ENCODE data around the gene HTT-AS.
"Not testable (repeated sequence)": the region's sequence is repeated elsewhere in the genome, so short reads cannot be mapped to it uniquely, and the experiment has no call there.

HTT-AS gene

DNA sequence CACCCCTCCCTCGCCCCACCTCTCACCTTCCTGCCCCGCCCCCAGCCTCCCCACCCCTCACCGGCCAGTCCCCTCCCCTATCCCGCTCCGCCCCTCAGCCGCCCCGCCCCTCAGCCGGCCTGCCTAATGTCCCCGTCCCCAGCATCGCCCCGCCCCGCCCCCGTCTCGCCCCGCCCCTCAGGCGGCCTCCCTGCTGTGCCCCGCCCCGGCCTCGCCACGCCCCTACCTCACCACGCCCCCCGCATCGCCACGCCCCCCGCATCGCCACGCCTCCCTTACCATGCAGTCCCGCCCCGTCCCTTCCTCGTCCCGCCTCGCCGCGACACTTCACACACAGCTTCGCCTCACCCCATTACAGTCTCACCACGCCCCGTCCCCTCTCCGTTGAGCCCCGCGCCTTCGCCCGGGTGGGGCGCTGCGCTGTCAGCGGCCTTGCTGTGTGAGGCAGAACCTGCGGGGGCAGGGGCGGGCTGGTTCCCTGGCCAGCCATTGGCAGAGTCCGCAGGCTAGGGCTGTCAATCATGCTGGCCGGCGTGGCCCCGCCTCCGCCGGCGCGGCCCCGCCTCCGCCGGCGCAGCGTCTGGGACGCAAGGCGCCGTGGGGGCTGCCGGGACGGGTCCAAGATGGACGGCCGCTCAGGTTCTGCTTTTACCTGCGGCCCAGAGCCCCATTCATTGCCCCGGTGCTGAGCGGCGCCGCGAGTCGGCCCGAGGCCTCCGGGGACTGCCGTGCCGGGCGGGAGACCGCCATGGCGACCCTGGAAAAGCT is at the start of gene HTT-AS, which contains the start of gene HTT:
Gene HTT-AS (minus strand): TSS at position 461 of the 768 bp plus-strand sequence.
Gene HTT (plus strand): TSS at position 604 of the 768 bp plus-strand sequence. CDS start 145 bp downstream, at position 749.
- peak; percentile 75 for DNase-seq

DNA sequence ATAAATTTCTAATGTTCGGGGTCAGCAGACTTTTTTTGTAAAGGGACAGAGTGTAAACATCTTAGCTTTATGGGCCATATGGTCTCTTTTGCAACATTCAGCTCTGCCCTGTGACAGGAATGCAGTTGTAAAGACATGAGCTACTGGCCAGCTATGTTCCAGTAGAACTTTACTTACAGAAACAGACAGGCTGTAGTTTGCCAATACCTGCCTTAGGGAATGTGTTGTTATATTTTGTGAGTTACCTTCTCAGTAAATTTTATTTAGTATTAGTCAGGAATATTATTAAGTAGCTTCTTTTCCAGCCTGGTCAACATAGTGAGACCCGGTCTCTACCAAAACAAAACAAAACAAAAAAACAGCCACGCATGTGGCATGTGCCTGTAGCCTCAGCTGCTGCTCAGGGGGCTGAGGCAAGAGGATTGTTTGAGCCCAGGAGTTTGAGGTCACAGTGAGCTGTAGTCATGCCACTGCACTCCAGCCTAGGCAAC is 48.9 kb upstream of the HTT-AS start:
- DNase-seq: no peak

DNA sequence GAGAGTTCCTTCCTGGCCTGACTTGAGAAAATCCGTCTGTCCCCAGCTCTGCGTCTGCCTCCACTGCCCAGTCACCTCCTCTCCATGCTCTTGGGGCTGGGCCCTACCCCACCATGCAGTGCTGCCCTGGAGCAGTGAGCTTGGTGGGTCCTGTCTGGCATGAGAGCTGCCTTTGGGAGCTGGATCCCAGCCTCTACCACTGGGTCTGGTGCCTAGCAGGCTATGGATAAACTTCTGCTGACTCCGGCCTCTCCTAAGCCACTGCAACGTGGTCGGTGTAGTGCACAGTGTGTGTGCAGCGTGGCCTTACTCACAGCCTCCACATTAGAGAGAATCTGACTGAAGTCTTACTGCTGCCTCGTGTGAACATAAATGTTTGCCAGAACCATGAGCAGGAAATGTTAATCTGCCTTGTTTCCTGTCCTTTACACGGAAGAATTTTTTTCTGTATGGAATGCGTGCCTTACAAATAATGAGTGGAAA is 47.8 kb upstream of the HTT-AS start:
- DNase-seq: no peak

DNA sequence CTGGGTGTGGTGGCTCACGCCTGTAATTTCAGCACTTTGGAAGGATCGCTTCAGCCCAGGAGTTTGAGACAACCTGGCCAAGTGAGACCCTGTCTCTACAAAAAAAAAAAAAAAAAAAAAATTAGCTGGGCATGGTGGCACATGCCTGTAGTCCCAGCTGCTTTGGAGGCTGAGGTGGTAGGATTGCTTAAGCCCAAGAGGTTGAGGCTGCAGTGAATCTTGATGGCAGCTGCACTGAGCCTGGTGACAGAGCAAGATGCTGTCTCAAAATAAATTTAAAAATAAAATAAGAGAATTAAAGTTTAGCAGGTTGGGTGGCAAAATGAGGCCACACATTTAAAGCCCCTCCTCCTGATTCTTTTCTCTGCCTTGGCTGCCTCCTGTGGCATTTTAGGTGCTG is 47.3 kb upstream of the HTT-AS start:
- DNase-seq: no peak

DNA sequence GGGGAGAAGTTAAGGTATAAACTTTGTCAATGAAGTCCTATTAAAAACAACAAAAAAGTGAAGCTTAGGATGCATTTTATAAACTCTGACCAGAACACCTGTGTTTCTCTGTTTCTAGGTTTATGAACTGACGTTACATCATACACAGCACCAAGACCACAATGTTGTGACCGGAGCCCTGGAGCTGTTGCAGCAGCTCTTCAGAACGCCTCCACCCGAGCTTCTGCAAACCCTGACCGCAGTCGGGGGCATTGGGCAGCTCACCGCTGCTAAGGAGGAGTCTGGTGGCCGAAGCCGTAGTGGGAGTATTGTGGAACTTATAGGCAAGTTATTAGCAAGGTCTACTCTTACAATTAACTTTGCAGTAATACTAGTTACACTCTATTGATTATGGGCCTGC is 46.8 kb upstream of the HTT-AS start:
- no peak for DNase-seq

DNA sequence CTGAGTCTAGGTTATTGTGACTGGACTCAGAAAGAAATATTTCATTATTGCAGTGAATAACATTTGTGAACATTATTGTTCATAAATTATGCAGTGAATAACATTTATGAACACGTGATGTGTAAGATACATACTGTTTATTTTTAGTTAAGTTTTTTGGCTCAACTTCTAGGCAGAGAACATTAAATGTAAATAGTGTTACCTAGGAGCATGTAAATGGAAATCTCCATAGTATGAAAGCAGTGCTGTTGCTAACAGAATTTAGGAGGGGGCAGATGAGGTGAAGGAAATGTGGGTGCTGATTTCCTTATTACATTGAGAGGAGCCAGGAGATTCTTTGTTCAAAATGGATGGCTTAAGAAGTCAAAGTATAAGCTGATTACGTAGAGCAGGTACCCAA is 45.1 kb upstream of the HTT-AS start:
- DNase-seq: no peak

DNA sequence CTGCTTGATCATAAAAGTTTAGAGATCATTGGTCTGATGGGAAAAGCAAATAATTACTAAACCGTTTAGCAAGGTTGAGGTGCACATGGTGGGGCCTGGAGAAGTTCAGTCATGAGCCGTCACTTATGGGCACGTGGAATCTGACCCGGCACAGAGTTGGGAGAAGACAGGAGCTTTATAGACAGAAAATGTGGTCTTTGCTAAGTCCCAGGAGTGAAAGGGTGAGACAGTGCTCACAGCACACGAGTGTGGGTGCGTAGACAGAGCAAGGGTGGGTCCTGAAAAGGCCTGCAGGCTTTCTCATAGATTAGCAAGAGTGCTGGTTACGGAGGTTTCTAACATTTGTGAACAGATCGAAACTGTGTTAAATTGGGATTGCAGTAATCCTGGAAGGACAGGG is 44.0 kb upstream of the HTT-AS start:
- no peak for DNase-seq

DNA sequence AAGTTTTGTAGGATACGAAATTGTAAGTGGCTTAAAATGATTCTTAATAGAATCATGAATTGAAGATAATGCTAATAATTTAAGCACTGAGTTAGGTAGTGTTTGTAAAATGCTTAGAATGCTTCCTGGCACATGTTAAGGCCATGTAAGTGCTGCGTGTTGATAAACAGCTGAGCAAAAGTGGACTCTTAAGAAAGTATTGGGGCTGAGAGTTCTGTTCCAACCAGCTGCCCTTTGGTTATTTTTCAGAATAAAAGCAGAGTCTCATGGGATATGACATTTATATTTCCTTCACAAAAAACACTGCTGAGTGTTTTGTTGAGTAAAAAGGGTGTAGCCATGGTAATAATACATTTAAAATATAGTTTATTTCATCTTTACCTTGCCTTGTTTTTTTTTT is 42.6 kb upstream of the HTT-AS start:
- DNase-seq: no peak

DNA sequence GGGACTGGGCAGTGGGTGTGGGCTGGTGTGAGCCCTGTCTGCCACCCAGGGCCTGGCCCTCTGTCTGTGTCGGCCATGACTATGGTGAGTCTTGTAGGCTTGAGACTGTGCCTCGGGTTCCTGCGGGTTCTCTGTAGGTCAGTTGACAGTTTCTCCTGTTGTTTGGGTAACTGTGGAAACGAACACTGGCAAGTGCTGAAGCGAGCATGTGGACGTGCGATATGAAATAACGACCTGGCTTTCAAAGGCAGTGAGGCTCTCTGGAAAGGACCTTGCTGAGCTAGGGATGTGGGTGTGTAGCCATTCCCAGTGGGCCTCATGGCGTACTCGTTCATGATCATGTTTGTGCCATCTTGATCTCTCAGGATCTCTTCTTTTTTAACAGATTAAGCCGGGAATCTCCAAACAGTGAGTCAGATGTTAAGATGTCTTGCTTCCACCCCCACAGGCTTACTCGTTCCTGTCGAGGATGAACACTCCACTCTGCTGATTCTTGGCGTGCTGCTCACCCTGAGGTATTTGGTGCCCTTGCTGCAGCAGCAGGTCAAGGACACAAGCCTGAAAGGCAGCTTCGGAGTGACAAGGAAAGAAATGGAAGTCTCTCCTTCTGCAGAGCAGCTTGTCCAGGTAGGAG is 41.4 kb upstream of the HTT-AS start:
- no peak for DNase-seq

DNA sequence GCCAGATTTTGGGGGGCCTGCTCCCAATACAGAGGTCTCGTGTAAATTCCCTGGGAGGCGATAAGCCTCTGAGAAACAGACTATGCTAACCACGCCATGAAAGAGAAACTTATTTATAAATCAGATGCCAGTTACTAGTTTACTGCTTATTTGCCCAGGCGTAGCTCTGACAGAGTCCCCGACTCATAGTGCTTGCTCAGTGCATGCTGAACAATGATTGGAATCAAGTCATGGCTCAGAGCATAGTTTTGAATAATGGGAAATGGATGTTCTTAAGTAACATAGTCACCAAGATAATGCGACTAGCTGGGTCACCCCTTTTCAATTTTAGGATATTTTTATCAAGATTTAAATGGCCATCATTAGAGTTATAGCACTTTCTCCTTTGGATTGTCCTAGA is 40.0 kb upstream of the HTT-AS start:
- DNase-seq: no peak

DNA sequence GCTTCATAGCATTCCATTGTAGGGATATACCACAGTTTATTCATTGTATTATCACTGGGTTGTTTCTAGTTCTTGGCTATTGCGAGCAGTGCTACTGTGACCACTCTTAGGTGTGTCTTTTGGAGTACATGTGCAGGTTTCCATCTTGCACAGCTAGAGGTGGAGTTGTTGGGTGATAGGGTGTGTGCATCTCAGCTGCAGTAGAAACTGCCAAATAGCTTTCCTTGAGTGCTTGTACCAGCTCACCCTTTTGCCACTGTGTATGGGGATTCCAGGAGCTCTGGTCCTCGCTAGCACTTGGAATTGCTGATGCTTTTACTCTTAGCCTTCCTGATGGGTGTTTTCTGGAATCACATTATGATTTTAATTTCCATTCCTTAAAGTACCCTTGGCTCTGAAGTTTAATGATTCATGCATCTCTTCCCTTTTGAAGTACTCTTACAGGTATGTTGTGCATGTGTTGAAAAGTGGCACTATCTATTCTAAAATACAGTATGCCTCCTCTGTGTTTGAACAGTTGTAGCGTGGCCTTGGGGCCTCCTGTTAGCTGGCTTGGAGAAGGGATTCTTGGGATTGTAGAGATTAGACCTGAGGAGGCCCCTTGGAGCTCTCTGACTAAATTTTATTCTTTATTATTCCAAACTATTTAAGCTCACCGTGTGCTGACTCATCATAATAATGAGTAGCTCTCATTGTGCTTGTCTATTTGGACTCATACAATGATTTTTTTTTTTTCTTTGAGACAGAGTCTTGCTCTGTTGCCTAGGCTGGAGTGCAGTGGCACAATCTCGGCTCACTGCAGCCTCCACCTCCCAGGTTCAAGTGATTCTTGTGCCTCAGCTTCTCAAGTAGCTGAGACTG is 38.5 kb upstream of the HTT-AS start:
- no peak for DNase-seq

DNA sequence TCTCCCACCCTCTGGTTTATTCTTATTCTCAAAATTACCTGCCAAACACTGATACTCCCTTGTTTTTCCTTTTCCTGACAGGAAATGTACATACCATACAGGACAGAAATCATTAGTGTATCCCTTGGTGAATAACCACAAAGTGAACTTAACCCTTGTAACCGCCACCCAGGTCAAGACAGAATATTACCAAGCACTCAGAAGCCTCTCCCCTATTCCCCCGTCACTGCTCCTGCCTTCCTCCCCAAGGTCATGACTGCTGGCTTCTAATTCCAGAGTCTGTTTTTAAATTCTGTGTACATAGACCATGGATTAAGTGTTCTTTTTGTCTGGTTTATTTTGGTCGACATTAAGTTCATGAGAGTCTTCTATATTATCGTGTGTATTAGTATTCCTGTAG is 37.9 kb upstream of the HTT-AS start:
- DNase-seq: no peak

DNA sequence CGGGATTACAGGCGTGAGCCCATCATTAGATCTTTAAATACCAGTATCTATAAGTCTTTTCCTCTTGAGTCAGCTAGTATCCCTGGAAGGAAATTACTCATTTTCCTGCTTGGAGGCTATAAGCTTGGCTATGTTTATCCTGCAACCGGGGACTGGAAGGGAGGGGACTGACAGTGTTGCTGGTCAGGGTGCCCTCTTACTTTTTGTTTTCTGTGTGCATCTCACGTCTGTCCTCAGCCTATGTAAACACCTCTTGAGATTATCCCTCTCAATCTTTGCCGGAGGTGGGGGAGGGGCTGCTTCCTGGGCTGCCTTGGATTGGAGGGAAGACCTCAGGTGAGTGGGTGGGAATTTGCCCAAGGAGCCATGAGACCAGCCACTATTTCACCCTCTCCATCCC is 37.1 kb upstream of the HTT-AS start:
- DNase-seq: no peak

DNA sequence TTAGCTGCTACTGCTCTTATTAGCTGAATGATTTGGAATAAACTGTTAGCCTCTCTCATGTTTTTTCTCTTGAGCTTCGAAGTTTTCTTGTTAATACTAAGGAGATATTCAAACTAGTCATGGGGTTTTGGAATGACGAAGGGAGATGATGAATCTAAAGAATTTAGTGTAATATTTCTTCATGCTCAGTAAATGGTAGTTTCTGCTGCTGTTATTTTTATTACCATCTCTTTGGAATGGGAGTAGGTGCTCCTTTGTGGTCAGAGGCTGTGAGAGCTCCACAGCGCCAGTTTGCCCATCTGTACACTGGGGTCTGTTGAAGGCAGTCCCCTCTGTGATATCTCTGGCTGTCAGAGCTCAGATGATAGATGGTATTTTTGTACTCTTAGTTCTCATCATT is 33.9 kb upstream of the HTT-AS start:
- DNase-seq: no peak

DNA sequence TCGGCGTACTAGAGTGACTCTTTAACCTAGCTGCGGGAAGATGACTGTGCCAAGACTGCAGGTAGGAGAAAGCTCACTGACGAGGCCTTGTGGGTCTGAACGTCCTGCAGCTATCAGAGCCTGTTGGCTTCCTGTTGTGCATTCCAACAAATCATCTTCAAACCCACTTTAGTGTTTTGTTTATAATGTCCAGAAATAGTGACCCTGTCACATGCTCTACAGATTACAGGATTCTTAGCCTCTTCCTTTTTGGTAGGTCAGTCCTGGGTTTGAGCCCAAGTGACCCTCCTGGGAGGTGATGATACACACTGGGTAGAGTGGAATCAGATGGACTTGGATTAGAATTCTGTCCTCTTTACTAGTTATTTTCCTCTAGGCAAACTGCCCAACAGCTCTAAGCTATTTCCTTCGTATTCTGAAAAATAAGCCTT is 33.4 kb upstream of the HTT-AS start:
- DNase-seq: no peak

DNA sequence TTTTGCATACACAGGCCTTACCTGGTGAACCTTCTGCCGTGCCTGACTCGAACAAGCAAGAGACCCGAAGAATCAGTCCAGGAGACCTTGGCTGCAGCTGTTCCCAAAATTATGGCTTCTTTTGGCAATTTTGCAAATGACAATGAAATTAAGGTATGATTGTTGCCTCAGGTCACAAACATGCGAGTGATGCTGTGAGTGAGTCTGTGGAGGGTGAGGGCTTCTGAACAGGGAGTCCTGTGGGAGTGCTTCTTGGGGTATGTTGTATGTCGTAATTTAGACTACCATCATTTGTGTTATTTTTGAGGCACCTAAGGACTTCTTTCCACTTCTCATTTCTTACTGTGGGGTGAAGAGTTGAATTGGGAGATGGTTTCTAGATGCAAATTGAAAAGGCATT is 32.9 kb upstream of the HTT-AS start:
- no peak for DNase-seq

DNA sequence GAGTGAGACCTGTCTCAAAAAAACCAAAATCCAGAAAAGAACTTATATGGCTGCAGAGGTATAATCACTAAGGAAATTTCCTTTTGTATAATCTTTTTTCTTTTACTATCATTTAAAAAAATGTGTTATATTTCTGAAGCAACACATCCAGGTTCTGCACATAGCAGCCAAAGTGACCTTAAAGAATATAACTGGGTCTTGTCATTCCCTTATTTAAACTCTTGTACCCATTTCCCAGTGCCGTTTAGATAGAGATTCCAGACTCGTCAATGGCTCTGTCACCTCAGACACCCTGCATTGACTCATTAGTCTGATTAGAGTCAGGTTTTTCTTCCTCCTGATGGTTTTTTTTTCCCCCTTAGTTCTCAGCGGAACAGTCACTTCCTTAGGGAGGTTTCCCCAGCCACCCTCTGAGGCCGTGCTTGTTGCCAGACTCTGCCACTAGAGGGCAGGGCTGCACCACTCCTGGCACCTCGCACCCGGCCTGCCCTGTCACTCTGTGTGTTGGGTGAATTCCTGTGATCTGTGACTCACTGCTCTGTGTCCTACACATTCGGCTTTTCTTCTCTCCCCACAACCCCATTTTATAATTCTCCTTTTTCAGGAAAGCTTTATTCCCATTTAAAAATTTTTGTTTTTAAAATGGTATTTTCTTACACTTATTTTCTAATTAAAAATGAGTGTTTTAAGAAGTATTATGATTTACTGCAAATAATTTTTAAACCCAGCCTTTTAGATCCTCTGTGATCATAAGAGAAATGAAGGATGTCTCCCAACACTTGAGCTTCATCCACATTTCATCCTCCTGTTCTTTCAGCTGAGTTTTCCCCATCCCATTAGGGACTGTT is 32.2 kb upstream of the HTT-AS start:
- peak; percentile 37 for DNase-seq

DNA sequence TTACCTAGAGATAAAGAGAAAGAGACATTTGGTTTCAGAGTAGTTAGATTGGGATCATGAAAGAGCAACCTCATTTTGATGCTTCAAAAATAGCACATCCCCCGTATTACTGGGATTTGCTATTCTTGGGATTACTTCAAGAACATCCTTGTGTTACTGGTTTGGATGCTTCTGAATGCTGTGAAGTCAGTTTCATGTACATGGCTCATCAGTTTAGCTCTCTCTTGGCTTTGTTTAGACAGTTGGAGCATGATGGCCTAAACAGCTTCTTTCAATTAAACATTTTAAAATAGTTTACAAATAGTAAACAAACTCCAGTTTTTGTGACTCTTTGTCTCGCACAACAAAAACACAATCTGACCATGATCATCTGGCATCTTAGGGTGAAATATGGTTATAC is 24.0 kb upstream of the HTT-AS start:
- DNase-seq: no peak

DNA sequence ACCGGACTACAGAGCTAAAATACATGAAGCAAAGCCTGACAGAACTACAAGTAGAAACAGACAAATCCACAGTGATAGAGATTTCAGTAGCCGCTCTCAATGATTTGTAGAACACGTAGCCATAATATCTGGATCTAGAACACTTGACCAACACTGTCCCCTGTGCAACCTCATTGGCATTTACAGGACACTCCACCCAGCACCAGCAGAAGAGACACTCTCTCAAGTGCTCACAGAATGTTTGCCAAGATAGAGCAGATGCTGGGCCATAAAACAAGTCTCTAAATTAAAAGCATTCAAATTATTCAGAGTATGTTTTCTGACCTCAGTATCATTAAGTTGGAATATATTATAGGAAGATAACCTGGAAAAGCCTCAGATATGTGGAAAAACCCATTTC is 21.9 kb upstream of the HTT-AS start:
- DNase-seq: no peak

DNA sequence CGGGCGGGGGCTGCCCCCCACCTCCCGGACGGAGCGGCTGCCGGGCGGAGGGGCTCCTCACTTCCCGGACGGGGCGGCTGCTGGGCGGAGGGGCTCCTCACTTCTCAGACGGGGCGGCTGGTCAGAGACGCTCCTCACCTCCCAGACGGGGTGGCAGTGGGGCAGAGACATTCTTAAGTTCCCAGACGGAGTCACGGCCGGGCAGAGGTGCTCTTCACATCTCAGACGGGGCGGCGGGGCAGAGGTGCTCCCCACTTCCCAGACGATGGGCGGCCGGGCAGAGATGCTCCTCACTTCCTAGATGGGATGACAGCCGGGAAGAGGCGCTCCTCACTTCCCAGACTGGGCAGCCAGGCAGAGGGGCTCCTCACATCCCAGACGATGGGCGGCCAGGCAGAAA is 20.4 kb upstream of the HTT-AS start:
- DNase-seq: not testable (repeated sequence)

DNA sequence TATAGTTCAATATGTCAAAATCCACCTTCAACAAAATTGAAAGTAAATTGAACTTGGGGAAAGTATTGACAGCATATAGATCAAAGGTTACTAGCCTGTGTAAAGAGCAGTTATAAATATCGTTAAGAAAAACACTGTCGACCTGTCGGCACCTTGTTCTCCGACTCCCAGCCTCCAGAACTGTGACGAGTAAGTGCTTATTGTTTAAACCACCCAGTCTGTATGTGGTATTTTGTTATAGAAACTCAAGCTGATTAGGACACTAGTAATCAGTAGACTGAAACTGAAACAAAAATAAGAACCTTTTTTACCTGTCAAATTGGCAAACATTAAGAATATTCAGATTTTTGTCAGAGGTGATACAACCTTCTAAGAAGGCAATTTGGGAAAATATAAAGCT is 17.1 kb upstream of the HTT-AS start:
- no peak for DNase-seq

DNA sequence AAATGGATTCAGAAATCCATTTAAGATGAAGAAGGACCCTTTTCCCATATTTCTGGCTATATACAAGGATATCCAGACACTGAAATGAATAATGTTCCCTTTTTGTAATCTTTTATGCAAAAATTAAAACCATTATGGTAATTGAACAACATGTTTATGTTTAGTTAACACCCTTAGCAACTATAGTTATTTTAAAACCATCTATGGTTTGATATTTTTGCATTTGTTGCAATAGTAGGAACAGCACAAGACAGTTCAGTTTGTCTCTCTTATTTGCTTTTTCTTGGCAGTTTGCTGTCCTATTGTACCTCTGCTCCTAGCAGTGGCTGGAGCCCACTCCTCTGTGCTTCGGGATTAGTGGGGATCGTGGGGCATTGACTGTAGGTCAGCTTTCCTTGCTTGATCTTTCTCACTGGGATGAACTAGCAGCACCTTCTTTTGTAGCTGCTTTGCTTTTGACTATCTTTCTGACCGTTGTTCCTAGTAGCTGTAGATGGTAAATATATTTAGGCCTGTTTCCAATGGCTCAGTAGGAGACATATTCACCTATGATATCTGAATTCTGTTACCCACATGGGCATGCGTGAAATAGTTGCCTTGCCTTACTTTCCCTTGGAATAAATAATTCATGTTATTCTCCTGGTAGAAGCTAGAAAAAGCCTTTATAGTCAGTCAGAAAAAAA is 12.9 kb upstream of the HTT-AS start:
- no peak for DNase-seq
